Lower leg skin (tissue), 4 donors: Measurements from ENCODE around the gene SCUBE1. TPM values are rescaled to one million over a fixed set of nuclear protein-coding genes. Genes with fewer than 3 reads are reported as not detected.

Source experiments
- DNase-seq, 2 donors: peaks; one replicate each; pipeline ENCODE4 v3.0.0-alpha.2; 2019; ENCODE audit warnings: low spot score in 2 of 2
- H3K4me3 ChIP-seq: fragments of 200-600 bp; sonication (generic); 2 replicates; pipeline ENCODE4 v1.5.1; 2017; ENCODE audit warnings: mild to moderate bottlenecking, low read depth; ENCODE audit not compliant: poor library complexity, severe bottlenecking
- CTCF ChIP-seq, 3 donors: fragments of 450-650 bp; IDR thresholded peaks; one replicate each; pipeline ENCODE4 v1.5.1; 2016; ENCODE audit warnings: antibody characterized with exemption in 3 of 3, mild to moderate bottlenecking in 3 of 3, moderate library complexity in 2 of 3
- POLR2A ChIP-seq, 2 donors: fragments of 450-650 bp; IDR thresholded peaks; one replicate each; pipeline ENCODE4 v1.6.1; 2016 to 2017; ENCODE audit warnings: antibody characterized with exemption in 2 of 2, mild to moderate bottlenecking in 1 of 2, moderate library complexity in 1 of 2
- WGBS, 2 donors: methylation state at CpG; one replicate each; pipeline ENCODE4 v1.1.5; 2018; 5-methylcytosine and 5-hydroxymethylcytosine counted together
- intact Hi-C: fragments of 100-400 bp; cut with DNase I; formaldehyde crosslinking; loops from one replicate; pipeline ENCODE4 v1.15.0; 2023; ENCODE audit warnings: low total_unique reads
- total RNA-seq, 4 donors: library from RNA; depleted of rRNA; stranded (reverse); fragments of >200 nt; gene quantifications; one replicate each; pipeline ENCODE4 v1.1.0, GENCODE V29; 2016

SCUBE1 gene
- total RNA-seq, 4 donors from 2014 or later: 0.20 to 1.1 (median 0.28) TPM

- WGBS, 2 donors: 69 to 79% methylated on average over 7 of the region's 7 CpGs
- TF ChIP-seq POLR2A (IDR thresholded peaks at IDR 0.05) (no peak), CTCF (IDR thresholded peaks at IDR 0.05) (no peak)
- H3K4me3 ChIP-seq: no peak overlapping the region
- no peak for DNase-seq
- intact Hi-C loops: no loop called here
These were observed 12.7 kb downstream of the SCUBE1 start for GRCh38 chr22:43330178-43331068.

GRCh38 chr22:43329061-43329460, 14.1 kb downstream of the SCUBE1 start:
- no peak for DNase-seq
- intact Hi-C loops: no loop called here
- TF ChIP-seq POLR2A (IDR thresholded peaks at IDR 0.05) (no peak), CTCF (IDR thresholded peaks at IDR 0.05) (no peak)
- H3K4me3 ChIP-seq: no peak overlapping the region
- WGBS, 2 donors: 74 to 88% methylated on average over 5 to 7 of the region's 7 CpGs

- WGBS, 2 donors: 47 to 87% methylated on average over 2 of the region's 2 CpGs
- TF ChIP-seq POLR2A (IDR thresholded peaks at IDR 0.05): no peak
- TF ChIP-seq CTCF (IDR thresholded peaks at IDR 0.05): no peak
- intact Hi-C loops: no loop called here
These were observed 16.1 kb downstream of the SCUBE1 start for GRCh38 chr22:43327157-43327438.

GRCh38 chr22:43326331-43327156, 16.6 kb downstream of the SCUBE1 start:
- WGBS, 2 donors: 70 to 71% methylated on average over 17 of the region's 17 CpGs
- intact Hi-C loops: no loop called here

More at GRCh38 chr22:43327157-43327438, 16.1 kb downstream of the SCUBE1 start:
- no peak for DNase-seq
- H3K4me3 ChIP-seq: no peak overlapping the region

GRCh38 chr22:43325176-43325575, 18.0 kb downstream of the SCUBE1 start:
- WGBS, 2 donors: 87 to 94% methylated on average over 13 of the region's 13 CpGs
- intact Hi-C loops: no loop called here
- no peak for DNase-seq
- H3K4me3 ChIP-seq: no peak overlapping the region
- no peak for TF ChIP-seq POLR2A (IDR thresholded peaks at IDR 0.05)
- TF ChIP-seq CTCF (IDR thresholded peaks at IDR 0.05): no peak

More at GRCh38 chr22:43326331-43327156, 16.6 kb downstream of the SCUBE1 start:
- H3K4me3 ChIP-seq: no peak overlapping the region
- DNase-seq: no peak
- TF ChIP-seq CTCF (IDR thresholded peaks at IDR 0.05): no peak
- no peak for TF ChIP-seq POLR2A (IDR thresholded peaks at IDR 0.05)
